T-cell (primary cell): ENCODE results near the gene B2M. TPM values are rescaled to one million over a fixed set of nuclear protein-coding genes. Genes with fewer than 3 reads are reported as not detected.
"Not testable (repeated sequence)": the region's sequence is repeated elsewhere in the genome, so short reads cannot be mapped to it uniquely, and the experiment has no call there.

Experiments used
- ATAC-seq, 4 experiments: fragments of 200-7000 bp in 3 of 4; fragments of 150-1000 bp in 1 of 4; cut with Tn5 transposase; replicated peaks in 1 of 4; 1 replicate in 3 of 4; 2 replicates in 1 of 4; pipeline ENCODE4 v1.10.0; 2021; ENCODE audit warnings: moderate library complexity in 3 of 4, mild to moderate bottlenecking in 2 of 4, moderate number of reproducible peaks in 1 of 4
- CTCF ChIA-PET, 2 donors: fragments of 300-600 bp; sonication (Branson Sonifier 250); formaldehyde crosslinking; loops; one replicate each; lab custom pipeline; 2022; ENCODE audit warnings: antibody characterized with exemption in 2 of 2; lab: Charles Lee
- POLR2A ChIA-PET, 2 donors: fragments of 300-600 bp; sonication (Branson Sonifier 250); formaldehyde crosslinking; loops; one replicate each; lab custom pipeline; 2022; ENCODE audit warnings: antibody characterized with exemption in 2 of 2; lab: Charles Lee
- DNase-seq, 35 experiments: peaks; one replicate each; pipeline versions ENCODE4 v3.0.0 to v3.0.0-alpha.2; 2013 to 2023
- H3K27ac ChIP-seq: one replicate; pipeline ENCODE4 v1.5.1; 2013; ENCODE audit warnings: low read length
- H3K27me3 ChIP-seq, 2 experiments: replicated peaks in 1 of 2; 1 replicate in 1 of 2; 2 replicates in 1 of 2; pipeline versions ENCODE4 v1.6.1 to v1.7.0; 2013; ENCODE audit warnings: low read length in 1 of 2, mixed read lengths in 1 of 2; ENCODE audit not compliant: control insufficient read depth in 2 of 2, insufficient read depth in 2 of 2; ENCODE audit errors: extremely low read depth in 1 of 2
- H3K36me3 ChIP-seq, 2 donors: 1 replicate in 1 of 2; 2 replicates in 1 of 2; pipeline versions ENCODE4 v1.6.1 to v1.7.0; 2013; ENCODE audit warnings: low read length in 1 of 2; ENCODE audit not compliant: control insufficient read depth in 2 of 2, insufficient read depth in 1 of 2; ENCODE audit errors: extremely low read depth in 1 of 2
- H3K4me1 ChIP-seq, 2 experiments: 1 replicate in 1 of 2; 2 replicates in 1 of 2; pipeline versions ENCODE4 v1.6.1 to v1.7.0; 2013; ENCODE audit warnings: low read length in 2 of 2, mixed read lengths in 1 of 2; ENCODE audit not compliant: insufficient read depth in 2 of 2, control insufficient read depth in 1 of 2; ENCODE audit errors: extremely low read depth in 1 of 2
- H3K4me3 ChIP-seq, 2 donors: 1 replicate in 1 of 2; 2 replicates in 1 of 2; pipeline versions ENCODE4 v1.5.1 to v1.7.0; 2013; ENCODE audit warnings: mild to moderate bottlenecking in 2 of 2, low read length in 1 of 2, moderate library complexity in 1 of 2; ENCODE audit not compliant: control insufficient read depth in 1 of 2; ENCODE audit errors: extremely low read depth in 1 of 2
- H3K9me3 ChIP-seq: 2 replicates; pipeline ENCODE4 v1.7.0; 2013
- H3K27ac Mint-ChIP-seq, 2 donors: one replicate each; pipeline ENCODE4 v1.8.0; 2020 to 2021; ENCODE audit warnings: mild to moderate bottlenecking in 2 of 2, mixed read lengths in 2 of 2
- H3K27me3 Mint-ChIP-seq, 2 donors: one replicate each; pipeline ENCODE4 v1.8.0; 2021 to 2022; ENCODE audit warnings: mixed read lengths in 2 of 2
- H3K36me3 Mint-ChIP-seq: one replicate; pipeline ENCODE4 v1.8.0; 2021; ENCODE audit warnings: mixed read lengths
- H3K4me1 Mint-ChIP-seq, 3 donors: one replicate each; pipeline ENCODE4 v1.8.0; 2020 to 2022; ENCODE audit warnings: mixed read lengths in 3 of 3, mild to moderate bottlenecking in 1 of 3
- H3K4me3 Mint-ChIP-seq, 3 donors: one replicate each; pipeline ENCODE4 v1.8.0; 2020 to 2022; ENCODE audit warnings: mild to moderate bottlenecking in 3 of 3, mixed read lengths in 3 of 3, moderate library complexity in 3 of 3
- H3K9me3 Mint-ChIP-seq, 3 donors: one replicate each; pipeline ENCODE4 v1.8.0; 2020 to 2022; ENCODE audit warnings: mixed read lengths in 3 of 3
- WGBS: methylation state at CpG from one replicate; pipeline ENCODE4 v1.1.5; 2013; ENCODE audit warnings: missing lambda C conversion rate; ENCODE audit not compliant: insufficient coverage; 5-methylcytosine and 5-hydroxymethylcytosine counted together
- total RNA-seq, 35 experiments: library from RNA in 6 of 35; stranded (reverse) in 6 of 35; fragments of 120-200 nt in 1 of 35; gene quantifications; one replicate each; pipeline versions ENCODE4 v1.2.1 to v1.2.4 and lab custom pipeline; 2013 to 2026

The B2M gene
- total RNA-seq, 5 donors from 2014 or later (not counting 1 experiment from before 2014, with no cell fraction given), result 5,457 to 6,662 (median 6,121) TPM

DNA sequence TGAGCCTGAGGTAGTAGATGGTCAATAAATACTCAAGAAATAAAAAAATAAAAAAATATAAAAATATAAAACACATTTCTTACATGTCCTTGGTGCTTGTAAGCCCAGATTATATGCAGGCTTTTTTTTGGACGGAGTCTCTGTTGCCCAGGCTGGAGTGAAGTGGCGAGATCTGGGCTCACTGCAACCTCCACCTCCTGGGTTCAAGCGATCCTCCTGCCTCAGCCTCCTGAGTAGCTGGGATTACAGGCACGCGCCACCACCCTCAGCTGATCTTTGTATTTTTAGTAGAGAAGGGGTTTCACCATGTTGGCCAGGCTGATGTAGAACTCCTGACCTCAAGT, 16.9 kb downstream of the B2M start:
- not testable (repeated sequence) for H3K9me3 ChIP-seq, H3K9me3 Mint-ChIP-seq, H3K27me3 ChIP-seq, ATAC-seq, H3K27me3 Mint-ChIP-seq, DNase-seq
- Histone ChIP-seq H3K4me1 (peaks cover 38 to 76% of the 10 kb centered on the region in 2 experiments), H3K27ac (peak overlapping the region; percentile 99), H3K36me3 (peaks cover 0 to 11% of the 10 kb centered on the region in 2 donors), H3K4me3 (peak overlapping the region; percentile 71 to 79)
- Mint-ChIP-seq H3K4me1 (peaks cover 72 to 84% (median 78%) of the 10 kb centered on the region in 3 donors), H3K4me3 (peak overlapping the region; percentile 94 to 100 (median 100)), H3K27ac (peak overlapping the region; percentile 99 to 100), H3K36me3 (peaks cover 15% of the 10 kb centered on the region)
- WGBS, result no CpG with 5 or more reads among the region's 5 CpGs
- CTCF ChIA-PET, result interaction anchor here (0.6 to 6.4 kb wide), 9 partner anchors 9 to 1446 kb away, joined by 3 to 97 read pairs (median 4); partner anchors contain the start of genes B2M (in 1 of the 2), GOLM2 (in 1 of the 2), PATL2 (in 1 of the 2) and SPG11 (in 1 of the 2)
- POLR2A ChIA-PET, result interaction anchor here (0.5 to 8.5 kb wide), 9 partner anchors 8 to 300 kb away, joined by 3 to 289 read pairs (median 5); partner anchors contain the start of genes B2M (in 2 of the 2), PATL2 (in 2 of the 2), CTDSPL2 (in 1 of the 2) and SPG11 (in 1 of the 2)

GRCh38 chr15:44728576-44729407, 17.5 kb downstream of the B2M start:
- Histone ChIP-seq H3K27ac (peak overlapping the region; percentile 99), H3K36me3 (peaks cover 0 to 11% of the 10 kb centered on the region in 2 donors), H3K4me1 (peaks cover 38 to 75% of the 10 kb centered on the region in 2 experiments), H3K9me3 (no peaks in the 10 kb centered on the region), H3K27me3 (no peaks in the 10 kb centered on the region), H3K4me3 (peak overlapping the region; percentile 71 to 79)
- DNase-seq (peak; percentile 86 to 98 (median 95)), ATAC-seq (peak; percentile 80 to 84 (median 81))
- Mint-ChIP-seq H3K27ac (peak overlapping the region; percentile 99 to 100), H3K4me1 (peaks cover 71 to 83% (median 79%) of the 10 kb centered on the region in 3 donors), H3K9me3 (no peaks in the 10 kb centered on the region), H3K4me3 (peak overlapping the region; percentile 94 to 100 (median 100)), H3K27me3 (no peaks in the 10 kb centered on the region), H3K36me3 (peaks cover 15% of the 10 kb centered on the region)
- POLR2A ChIA-PET, result interaction anchor here (0.6 to 8.5 kb wide), 9 partner anchors 8 to 440 kb away, joined by 3 to 289 read pairs (median 5); partner anchors contain the start of genes B2M (in 2 of the 2), PATL2 (in 2 of the 2), CTDSPL2 (in 1 of the 2) and GOLM2 (in 1 of the 2)
- CTCF ChIA-PET, result interaction anchor here (0.6 to 6.4 kb wide), 9 partner anchors 8 to 441 kb away, joined by 3 to 97 read pairs (median 5); partner anchors contain the start of genes SPG11 (in 2 of the 2), B2M (in 1 of the 2), GOLM2 (in 1 of the 2) and PATL2 (in 1 of the 2)
- 0% methylated on average over 25 of the region's 36 CpGs for WGBS

DNA sequence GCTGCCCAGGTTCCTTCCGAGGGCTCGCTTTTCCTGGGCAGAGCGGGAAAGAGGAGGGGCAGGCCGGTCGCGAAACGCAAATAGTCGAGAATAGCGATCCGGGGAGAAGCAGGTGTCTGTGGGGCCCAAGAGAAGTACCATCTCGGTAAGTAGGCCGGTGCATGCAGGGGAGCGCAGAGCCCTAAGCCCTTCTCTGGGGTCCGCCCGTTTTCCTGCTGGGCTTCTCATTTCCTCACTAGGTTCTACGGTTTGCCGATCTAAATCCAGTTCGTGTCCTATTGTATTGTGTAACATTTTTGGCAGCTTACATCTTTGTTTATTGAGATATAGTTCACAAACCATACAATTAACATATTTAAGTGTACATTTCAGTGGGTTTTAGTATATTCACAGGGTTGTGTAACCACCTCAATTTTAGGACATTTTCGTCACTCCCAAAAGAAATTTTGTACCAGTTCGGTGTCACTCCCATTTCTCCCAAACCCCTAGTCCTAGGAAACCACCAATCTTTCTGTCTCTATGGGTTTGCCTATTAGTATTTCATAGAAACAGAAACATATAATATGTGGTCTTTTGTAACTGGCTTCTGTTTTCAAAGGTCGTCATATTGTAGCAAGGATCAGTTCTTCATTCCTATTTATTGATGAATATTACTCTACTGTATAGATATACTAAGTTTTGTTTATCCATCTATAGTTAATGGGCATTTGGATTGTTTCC, 18.3 kb downstream of the B2M start:
- Histone ChIP-seq H3K27me3 (no peaks in the 10 kb centered on the region), H3K9me3 (no peaks in the 10 kb centered on the region), H3K4me1 (peaks cover 34 to 76% of the 10 kb centered on the region in 2 experiments), H3K4me3 (peak overlapping the region; percentile 71 to 79), H3K27ac (peak overlapping the region; percentile 99), H3K36me3 (peaks cover 0 to 11% of the 10 kb centered on the region in 2 donors)
- ATAC-seq, result peak; percentile 9 to 25 (median 18)
- Mint-ChIP-seq H3K27me3 (no peaks in the 10 kb centered on the region), H3K27ac (peak overlapping the region; percentile 99 to 100), H3K36me3 (peaks cover 15% of the 10 kb centered on the region), H3K4me3 (peak overlapping the region; percentile 94 to 100 (median 100)), H3K9me3 (no peaks in the 10 kb centered on the region), H3K4me1 (peaks cover 69 to 82% (median 77%) of the 10 kb centered on the region in 3 donors)
- peak in 10 of 35 experiments; percentile 24 to 62 (median 36) for DNase-seq
- CTCF ChIA-PET, result interaction anchor here (0.6 to 6.4 kb wide), 11 partner anchors 8 to 442 kb away, joined by 3 to 97 read pairs (median 5); partner anchors contain the start of genes SPG11 (in 2 of the 2), B2M (in 1 of the 2), GOLM2 (in 1 of the 2) and PATL2 (in 1 of the 2)
- POLR2A ChIA-PET, result interaction anchor here (0.6 to 8.5 kb wide), 8 partner anchors 8 to 441 kb away, joined by 3 to 289 read pairs (median 22); partner anchors contain the start of genes B2M (in 2 of the 2), PATL2 (in 2 of the 2), SPG11 (in 2 of the 2) and GOLM2 (in 1 of the 2)
- 0% methylated on average over 12 of the region's 21 CpGs for WGBS

GRCh38 chr15:44734839-44735481, 23.6 kb downstream of the B2M start:
- DNase-seq (peak in 1 of 35 experiments; percentile 25), ATAC-seq (no peak)
- Histone ChIP-seq H3K4me3 (peak overlapping the region in 1 of 2 donors; percentile 32), H3K9me3 (no peaks in the 10 kb centered on the region), H3K36me3 (peaks cover 3 to 11% of the 10 kb centered on the region in 2 donors), H3K4me1 (peaks cover 7 to 69% of the 10 kb centered on the region in 2 experiments), H3K27ac (peak overlapping the region; percentile 89), H3K27me3 (no peaks in the 10 kb centered on the region)
- H3K27me3 Mint-ChIP-seq, result no peaks in the 10 kb centered on the region
- no peaks in the 10 kb centered on the region for H3K9me3 Mint-ChIP-seq
- POLR2A ChIA-PET, result interaction anchor here (0.8 to 5.3 kb wide), 10 partner anchors 7 to 667 kb away, joined by 3 to 132 read pairs (median 19); partner anchors contain the start of genes B2M (in 2 of the 2), PATL2 (in 2 of the 2) and SPG11 (in 2 of the 2)
- CTCF ChIA-PET, result interaction anchor here (0.5 to 5.2 kb wide), 11 partner anchors 7 to 993 kb away, joined by 3 to 153 read pairs (median 6); partner anchors contain the start of genes B2M (in 1 of the 2), PATL2 (in 1 of the 2) and SPG11 (in 1 of the 2)
- H3K27ac Mint-ChIP-seq, result peak overlapping the region; percentile 96 to 100
- H3K4me3 Mint-ChIP-seq, result peak overlapping the region; percentile 73 to 82 (median 75)
- no CpG with 5 or more reads among the region's 2 CpGs for WGBS
- peaks cover 76 to 81% (median 81%) of the 10 kb centered on the region in 3 donors for H3K4me1 Mint-ChIP-seq
- peaks cover 15% of the 10 kb centered on the region for H3K36me3 Mint-ChIP-seq

DNA sequence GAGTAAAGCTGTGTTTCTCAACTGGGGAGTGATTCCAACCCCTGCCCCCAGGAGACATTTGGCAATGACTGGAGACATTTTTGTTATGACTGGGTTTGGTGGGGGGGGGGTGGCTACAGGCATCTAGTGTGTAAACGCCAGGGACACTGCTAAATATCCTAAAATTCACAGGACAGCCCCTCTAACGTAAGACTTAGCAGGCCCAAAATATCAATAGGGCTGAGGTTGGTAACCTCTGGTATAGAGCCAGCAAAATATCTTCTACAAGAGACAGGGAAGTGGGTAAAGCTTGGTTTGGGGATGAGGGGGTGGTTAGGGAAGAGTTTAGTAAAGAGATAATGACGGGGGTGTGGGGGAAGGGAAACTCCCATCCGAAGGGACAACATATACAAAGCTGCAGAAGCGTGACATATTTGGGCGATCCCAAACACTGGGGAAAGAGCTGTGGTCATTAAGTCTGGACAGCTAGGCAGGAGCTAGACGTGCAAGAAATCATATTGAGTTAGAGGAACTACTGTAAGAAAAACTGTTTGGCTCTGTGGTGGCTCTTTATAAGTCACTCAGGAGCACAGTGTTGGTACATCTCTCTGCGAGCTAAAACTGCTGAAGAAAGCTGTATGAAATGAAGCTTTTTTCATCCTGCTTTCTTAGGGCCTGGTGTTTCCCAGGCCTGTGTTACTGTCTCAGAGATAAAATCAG, 24.3 kb downstream of the B2M start:
- Histone ChIP-seq H3K36me3 (peaks cover 3 to 11% of the 10 kb centered on the region in 2 donors), H3K27ac (peak overlapping the region; percentile 89), H3K27me3 (no peaks in the 10 kb centered on the region), H3K4me1 (peaks cover 7 to 67% of the 10 kb centered on the region in 2 experiments), H3K9me3 (no peaks in the 10 kb centered on the region), H3K4me3 (peak overlapping the region in 1 of 2 donors; percentile 32)
- DNase-seq (peak in 8 of 35 experiments; percentile 17 to 59 (median 29)), ATAC-seq (peak; percentile 53 to 74 (median 66))
- Mint-ChIP-seq H3K27ac (peak overlapping the region; percentile 96 to 100), H3K4me1 (peaks cover 77 to 81% (median 78%) of the 10 kb centered on the region in 3 donors), H3K9me3 (no peaks in the 10 kb centered on the region), H3K27me3 (no peaks in the 10 kb centered on the region), H3K4me3 (peak overlapping the region; percentile 73 to 82 (median 75)), H3K36me3 (peaks cover 15% of the 10 kb centered on the region)
- POLR2A ChIA-PET, result interaction anchor here (0.7 to 5.3 kb wide), 12 partner anchors 8 to 666 kb away, joined by 3 to 132 read pairs (median 10); partner anchors contain the start of genes B2M (in 2 of the 2), PATL2 (in 2 of the 2) and SPG11 (in 2 of the 2)
- CTCF ChIA-PET, result interaction anchor here (0.6 to 5.2 kb wide), 13 partner anchors 8 to 157 kb away, joined by 3 to 153 read pairs (median 6); partner anchors contain the start of genes B2M (in 2 of the 2), PATL2 (in 2 of the 2) and SPG11 (in 1 of the 2)
- 16% methylated on average over 5 of the region's 8 CpGs for WGBS
